ENCODE data around the gene ANTXR2. TPM values are rescaled to one million over a fixed set of nuclear protein-coding genes. Genes with fewer than 3 reads are reported as not detected.

Gene ANTXR2
- total RNA-seq, 6 experiments from 2014 or later = 24.5 to 86.0 (median 33.7) TPM

- Histone ChIP-seq H3K36me3 (no peaks in the 10 kb centered on the region), H3K27me3 (no peaks in the 10 kb centered on the region), H3K9me3 (no peaks in the 10 kb centered on the region), H3K4me1 (no peaks in the 10 kb centered on the region), H3K4me3 (no peak overlapping the region), H3K27ac (no peak overlapping the region)
- intact Hi-C loops (cut with DNase I) = no loop called here
- WGBS (ENCODE audit: insufficient coverage, low coverage, low lambda C conversion rate, missing lambda C conversion rate) = 65% methylated on average over 4 of the region's 4 CpGs
- DNase-seq = no peak
- TF ChIP-seq POLR2A (IDR thresholded peaks at IDR 0.05) (no peak), CTCF (IDR thresholded peaks at IDR 0.05) (no peak)
- no peak for ATAC-seq
Observed at GRCh38 chr4:79875344-79875899, 197.6 kb downstream of the ANTXR2 start.

GRCh38 chr4:79874197-79874596 lies 198.8 kb downstream of the ANTXR2 start:
- no peaks in the 10 kb centered on the region for H3K27me3 ChIP-seq
- H3K9me3 ChIP-seq = no peaks in the 10 kb centered on the region
- no peaks in the 10 kb centered on the region for H3K36me3 ChIP-seq
- DNase-seq (no peak), ATAC-seq (no peak)
- H3K4me3 ChIP-seq = no peak overlapping the region
- H3K27ac ChIP-seq = no peak overlapping the region
- TF ChIP-seq POLR2A (IDR thresholded peaks at IDR 0.05) = no peak
- TF ChIP-seq CTCF (IDR thresholded peaks at IDR 0.05) = no peak
- H3K4me1 ChIP-seq = no peaks in the 10 kb centered on the region
- intact Hi-C loops (cut with DNase I) = no loop called here
- WGBS (ENCODE audit: insufficient coverage, low coverage, low lambda C conversion rate, missing lambda C conversion rate) = 94% methylated on average over 2 of the region's 2 CpGs

GRCh38 chr4:79872738-79873137 lies 200.3 kb downstream of the ANTXR2 start:
- 80% methylated on average over 1 of the region's 1 CpG for WGBS (ENCODE audit: insufficient coverage, low coverage, low lambda C conversion rate, missing lambda C conversion rate)
- no peak overlapping the region for H3K27ac ChIP-seq
- H3K4me1 ChIP-seq = no peaks in the 10 kb centered on the region
- TF ChIP-seq POLR2A (IDR thresholded peaks at IDR 0.05) (no peak), CTCF (IDR thresholded peaks at IDR 0.05) (no peak)
- no peak overlapping the region for H3K4me3 ChIP-seq
- H3K36me3 ChIP-seq = no peaks in the 10 kb centered on the region
- no peak for ATAC-seq
- H3K9me3 ChIP-seq = no peaks in the 10 kb centered on the region
- H3K27me3 ChIP-seq = no peaks in the 10 kb centered on the region
- intact Hi-C loops (cut with DNase I) = no loop called here
- no peak for DNase-seq

- intact Hi-C loops (cut with DNase I) = no loop called here
- no peak for ATAC-seq
- H3K4me3 ChIP-seq = no peak overlapping the region
- no peaks in the 10 kb centered on the region for H3K4me1 ChIP-seq
- no peak for DNase-seq
- no peaks in the 10 kb centered on the region for H3K36me3 ChIP-seq
- H3K27ac ChIP-seq = no peak overlapping the region
- TF ChIP-seq CTCF (IDR thresholded peaks at IDR 0.05) (no peak), POLR2A (IDR thresholded peaks at IDR 0.05) (no peak)
- WGBS (ENCODE audit: insufficient coverage, low coverage, low lambda C conversion rate, missing lambda C conversion rate) = 36% methylated on average over 3 of the region's 3 CpGs
- H3K27me3 ChIP-seq = no peaks in the 10 kb centered on the region
- no peaks in the 10 kb centered on the region for H3K9me3 ChIP-seq
Observed at GRCh38 chr4:79871961-79872360, 201.1 kb downstream of the ANTXR2 start.

All from right lobe of liver (tissue), 6 donors.